ENCODE data around the gene KANK2. TPM values are rescaled to one million over a fixed set of nuclear protein-coding genes. Genes with fewer than 3 reads are reported as not detected.

KANK2 gene
- total and polyA plus RNA-seq, 2 experiments from 2014 or later: 15.9 to 65.4 TPM

DNA sequence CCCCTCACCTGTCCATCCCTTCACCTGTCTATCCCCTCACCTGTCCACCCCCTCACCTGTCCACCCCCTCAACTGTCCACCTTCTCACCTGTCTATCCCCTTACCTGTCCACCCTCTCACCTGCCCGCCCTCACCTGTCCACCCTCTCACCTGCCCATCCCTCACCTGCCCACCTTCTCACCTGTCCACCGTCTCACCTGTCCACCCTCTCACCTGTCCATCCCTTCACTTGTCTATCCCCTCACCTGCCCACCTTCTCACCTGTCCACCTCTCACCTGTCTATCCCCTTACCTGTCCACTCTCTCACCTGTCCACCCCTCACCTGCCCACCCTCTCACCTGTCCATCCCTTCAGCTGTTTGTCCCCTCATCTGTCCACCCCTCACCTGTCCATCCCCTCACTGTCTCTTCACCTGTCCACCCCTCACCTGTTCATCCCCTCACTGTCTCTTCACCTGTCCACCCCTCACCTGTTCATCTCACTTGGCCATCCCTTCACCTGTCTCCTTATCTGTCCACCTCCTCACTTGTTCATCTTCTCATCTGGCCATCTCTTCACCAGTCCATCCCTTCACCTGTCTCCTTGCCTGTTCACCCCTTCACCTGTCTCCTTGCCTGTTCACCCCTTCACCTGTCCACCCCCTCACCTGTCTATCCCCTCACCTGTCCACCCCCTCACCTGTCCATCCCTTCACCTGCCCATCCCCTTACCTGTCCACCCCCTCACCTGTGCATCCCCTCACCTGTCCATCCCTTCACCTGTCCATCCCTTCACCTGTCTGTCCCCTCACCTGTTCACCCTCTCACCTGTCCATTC lies 12.7 kb upstream of the KANK2 start:
- TF ChIP-seq EZH2 (IDR thresholded peaks at IDR 0.05; ENCODE audit: low read depth, unreplicated experiment) (no peak), ZNF331 (CRISPR knock-in tag; IDR thresholded peaks at IDR 0.05; ENCODE audit: low read depth) (no peak), EZH2phosphoT487 (IDR thresholded peaks at IDR 0.05; ENCODE audit: unreplicated experiment) (no peak), CREB1 (CRISPR knock-in tag; IDR thresholded peaks at IDR 0.05; ENCODE audit: low read depth) (no peak), ZNF114 (CRISPR knock-in tag; IDR thresholded peaks at IDR 0.05) (no peak), NANOG (IDR thresholded peaks at IDR 0.05; ENCODE audit: borderline replicate concordance) (no peak), JUNB (IDR thresholded peaks at IDR 0.05; ENCODE audit: unreplicated experiment) (no peak), STAT1 (IDR thresholded peaks at IDR 0.05; ENCODE audit: unreplicated experiment) (no peak), POLR2AphosphoS5 (IDR thresholded peaks at IDR 0.05; ENCODE audit: low read depth) (no peak), ZNF462 (CRISPR knock-in tag; IDR thresholded peaks at IDR 0.05) (no peak)
- TF ChIP-seq, protein P1, sequence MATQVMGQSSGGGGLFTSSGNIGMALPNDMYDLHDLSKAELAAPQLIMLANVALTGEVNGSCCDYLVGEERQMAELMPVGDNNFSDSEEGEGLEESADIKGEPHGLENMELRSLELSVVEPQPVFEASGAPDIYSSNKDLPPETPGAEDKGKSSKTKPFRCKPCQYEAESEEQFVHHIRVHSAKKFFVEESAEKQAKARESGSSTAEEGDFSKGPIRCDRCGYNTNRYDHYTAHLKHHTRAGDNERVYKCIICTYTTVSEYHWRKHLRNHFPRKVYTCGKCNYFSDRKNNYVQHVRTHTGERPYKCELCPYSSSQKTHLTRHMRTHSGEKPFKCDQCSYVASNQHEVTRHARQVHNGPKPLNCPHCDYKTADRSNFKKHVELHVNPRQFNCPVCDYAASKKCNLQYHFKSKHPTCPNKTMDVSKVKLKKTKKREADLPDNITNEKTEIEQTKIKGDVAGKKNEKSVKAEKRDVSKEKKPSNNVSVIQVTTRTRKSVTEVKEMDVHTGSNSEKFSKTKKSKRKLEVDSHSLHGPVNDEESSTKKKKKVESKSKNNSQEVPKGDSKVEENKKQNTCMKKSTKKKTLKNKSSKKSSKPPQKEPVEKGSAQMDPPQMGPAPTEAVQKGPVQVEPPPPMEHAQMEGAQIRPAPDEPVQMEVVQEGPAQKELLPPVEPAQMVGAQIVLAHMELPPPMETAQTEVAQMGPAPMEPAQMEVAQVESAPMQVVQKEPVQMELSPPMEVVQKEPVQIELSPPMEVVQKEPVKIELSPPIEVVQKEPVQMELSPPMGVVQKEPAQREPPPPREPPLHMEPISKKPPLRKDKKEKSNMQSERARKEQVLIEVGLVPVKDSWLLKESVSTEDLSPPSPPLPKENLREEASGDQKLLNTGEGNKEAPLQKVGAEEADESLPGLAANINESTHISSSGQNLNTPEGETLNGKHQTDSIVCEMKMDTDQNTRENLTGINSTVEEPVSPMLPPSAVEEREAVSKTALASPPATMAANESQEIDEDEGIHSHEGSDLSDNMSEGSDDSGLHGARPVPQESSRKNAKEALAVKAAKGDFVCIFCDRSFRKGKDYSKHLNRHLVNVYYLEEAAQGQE (IDR thresholded peaks at IDR 0.05; ENCODE audit: unreplicated experiment): no peak
- TF ChIP-seq, protein P2, sequence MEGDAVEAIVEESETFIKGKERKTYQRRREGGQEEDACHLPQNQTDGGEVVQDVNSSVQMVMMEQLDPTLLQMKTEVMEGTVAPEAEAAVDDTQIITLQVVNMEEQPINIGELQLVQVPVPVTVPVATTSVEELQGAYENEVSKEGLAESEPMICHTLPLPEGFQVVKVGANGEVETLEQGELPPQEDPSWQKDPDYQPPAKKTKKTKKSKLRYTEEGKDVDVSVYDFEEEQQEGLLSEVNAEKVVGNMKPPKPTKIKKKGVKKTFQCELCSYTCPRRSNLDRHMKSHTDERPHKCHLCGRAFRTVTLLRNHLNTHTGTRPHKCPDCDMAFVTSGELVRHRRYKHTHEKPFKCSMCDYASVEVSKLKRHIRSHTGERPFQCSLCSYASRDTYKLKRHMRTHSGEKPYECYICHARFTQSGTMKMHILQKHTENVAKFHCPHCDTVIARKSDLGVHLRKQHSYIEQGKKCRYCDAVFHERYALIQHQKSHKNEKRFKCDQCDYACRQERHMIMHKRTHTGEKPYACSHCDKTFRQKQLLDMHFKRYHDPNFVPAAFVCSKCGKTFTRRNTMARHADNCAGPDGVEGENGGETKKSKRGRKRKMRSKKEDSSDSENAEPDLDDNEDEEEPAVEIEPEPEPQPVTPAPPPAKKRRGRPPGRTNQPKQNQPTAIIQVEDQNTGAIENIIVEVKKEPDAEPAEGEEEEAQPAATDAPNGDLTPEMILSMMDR (conservative IDR thresholded peaks at IDR 0.05; ENCODE audit: low read depth in 2 of 2): no peak
- TF ChIP-seq, protein P3, sequence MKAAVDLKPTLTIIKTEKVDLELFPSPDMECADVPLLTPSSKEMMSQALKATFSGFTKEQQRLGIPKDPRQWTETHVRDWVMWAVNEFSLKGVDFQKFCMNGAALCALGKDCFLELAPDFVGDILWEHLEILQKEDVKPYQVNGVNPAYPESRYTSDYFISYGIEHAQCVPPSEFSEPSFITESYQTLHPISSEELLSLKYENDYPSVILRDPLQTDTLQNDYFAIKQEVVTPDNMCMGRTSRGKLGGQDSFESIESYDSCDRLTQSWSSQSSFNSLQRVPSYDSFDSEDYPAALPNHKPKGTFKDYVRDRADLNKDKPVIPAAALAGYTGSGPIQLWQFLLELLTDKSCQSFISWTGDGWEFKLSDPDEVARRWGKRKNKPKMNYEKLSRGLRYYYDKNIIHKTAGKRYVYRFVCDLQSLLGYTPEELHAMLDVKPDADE (IDR thresholded peaks at IDR 0.05): no peak
- peaks cover 12% of the 10 kb centered on the region; the same call in 2 of the 3 replicates for H3K36me3 Mint-ChIP-seq (ENCODE audit: low read depth)
- Histone ChIP-seq H3K36me3 (ENCODE audit: insufficient read depth) (0 out of 2 replicates have a peak, but pooled peaks cover 3% of the 10 kb centered on the region), H3K27me3 (ENCODE audit: insufficient read depth) (no peaks in the 10 kb centered on the region), H3K4me3 (no peak overlapping the region), H2AFZ (no peak overlapping the region), H3K4me2 (no peak overlapping the region), H3K79me2 (replicated peaks; ENCODE audit: insufficient read depth) (no peaks in the 10 kb centered on the region), H3F3A (replicated peaks; ENCODE audit: low read depth) (0 out of 2 replicates have a peak, but pooled peaks cover 7% of the 10 kb centered on the region), H3K9me2 (ENCODE audit: insufficient read depth) (no peaks in the 10 kb centered on the region), H3K4me1 (ENCODE audit: insufficient read depth) (no peaks in the 10 kb centered on the region), H3K27ac (ENCODE audit: low read depth) (no peak overlapping the region), H4K20me1 (replicated peaks; ENCODE audit: insufficient read depth) (0 out of 2 replicates have a peak, but pooled peaks cover 3% of the 10 kb centered on the region)
- DNase-seq (ENCODE audit: low spot score) (no peak), ATAC-seq (no peak)
- no peaks in the 10 kb centered on the region for H3K9me3 Mint-ChIP-seq
- H3K27me3 Mint-ChIP-seq (ENCODE audit: insufficient read depth, low read depth, poor library complexity): peaks cover 1% of the 10 kb centered on the region
- no peaks in the 10 kb centered on the region for H3K4me1 Mint-ChIP-seq
- no peak overlapping the region for H3K27ac Mint-ChIP-seq
- no peak overlapping the region for H3K4me3 Mint-ChIP-seq

Data from GM23338 (cell line).